ENCODE results near the gene CCSER2. TPM values are rescaled to one million over a fixed set of nuclear protein-coding genes. Genes with fewer than 3 reads are reported as not detected.
"Not testable (repeated sequence)": the region's sequence is repeated elsewhere in the genome, so short reads cannot be mapped to it uniquely, and the experiment has no call there.

Gene CCSER2
- total and polyA plus RNA-seq, 4 donors: 23.1 to 111 (median 59.4) TPM

DNA sequence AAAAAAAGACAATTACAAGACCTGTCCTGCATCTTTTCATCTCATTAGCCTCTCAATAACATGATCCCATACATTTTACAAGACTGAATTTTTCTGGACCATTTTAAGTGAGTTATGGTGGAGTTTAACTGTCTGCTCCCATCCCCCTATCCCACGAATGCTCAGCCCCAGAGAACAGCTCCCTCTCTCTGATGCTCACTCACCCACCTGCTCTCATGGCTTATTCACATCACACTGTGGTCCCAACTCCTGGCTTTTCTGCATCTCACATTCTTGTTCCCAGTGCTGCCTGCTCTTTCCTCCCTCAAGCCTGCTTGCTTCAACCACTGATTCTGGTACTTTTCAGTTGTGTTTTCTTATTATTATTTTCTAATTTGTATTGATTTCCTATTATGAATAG lies 20.4 kb upstream of the CCSER2 start:
- Histone ChIP-seq H3K4me1 (ENCODE audit: control insufficient read depth in 1 of 2, insufficient read depth in 2 of 2, low read length in 2 of 2) (no peaks in the 10 kb centered on the region), H3K4me3 (ENCODE audit: low read length in 2 of 2) (no peak overlapping the region), H3K9me3 (ENCODE audit: control insufficient read depth, low read length) (no peaks in the 10 kb centered on the region), H3K36me3 (ENCODE audit: control insufficient read depth in 1 of 2, insufficient read depth in 2 of 2, low read length in 1 of 2) (no peaks in the 10 kb centered on the region), H3K27ac (ENCODE audit: low read depth in 1 of 2, low read length in 2 of 2) (no peak overlapping the region), H3K27me3 (ENCODE audit: control insufficient read depth in 1 of 2, insufficient read depth in 2 of 2, low read length in 1 of 2) (no peaks in the 10 kb centered on the region)
- ATAC-seq (ENCODE audit: low FRiP score) (no peak), DNase-seq (no peak)
- intact Hi-C loops (cut with DNase I): no loop called here
- 54 to 58% methylated on average over 1 of the region's 1 CpG for WGBS, 2 donors

DNA sequence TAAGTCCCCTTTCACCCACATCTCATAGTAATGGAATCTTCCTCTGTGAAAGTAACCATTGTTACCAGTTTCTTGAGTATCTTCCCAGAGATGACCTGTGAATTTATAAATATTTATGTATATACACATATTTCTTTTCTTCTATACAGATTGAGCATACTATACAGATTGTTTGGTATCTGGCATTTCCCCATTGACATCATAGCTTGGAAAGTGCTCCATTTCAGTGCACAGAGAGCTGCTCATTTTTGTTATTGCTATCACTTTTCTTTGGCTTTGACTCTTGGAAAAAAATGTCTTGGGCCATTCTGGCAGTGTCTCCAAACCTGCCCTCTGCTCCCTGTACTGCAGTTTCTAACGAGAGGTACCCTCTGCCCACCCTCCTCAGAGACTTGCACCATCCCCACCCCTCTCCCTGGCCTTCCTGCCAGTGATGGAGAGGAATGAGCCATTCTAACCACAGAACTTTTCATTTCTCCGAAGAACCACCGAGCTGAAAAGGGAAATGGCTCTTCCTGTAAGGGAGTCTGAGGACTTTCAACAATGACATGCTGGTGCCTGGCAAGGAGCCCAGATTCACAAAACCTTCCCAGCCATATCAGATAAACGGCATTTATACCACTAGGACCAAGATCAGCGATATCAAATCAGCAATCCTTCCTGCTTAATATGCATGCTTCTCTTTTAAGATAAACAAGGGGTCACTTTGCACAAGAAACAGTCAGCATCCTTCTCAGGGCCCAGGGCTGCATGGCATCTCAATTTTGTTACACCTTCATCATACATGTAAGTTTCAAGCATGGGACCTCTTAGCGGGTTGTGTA lies 19.7 kb upstream of the CCSER2 start:
- intact Hi-C loops (cut with DNase I): no loop called here
- Histone ChIP-seq H3K4me1 (ENCODE audit: control insufficient read depth in 1 of 2, insufficient read depth in 2 of 2, low read length in 2 of 2) (no peaks in the 10 kb centered on the region), H3K36me3 (ENCODE audit: control insufficient read depth in 1 of 2, insufficient read depth in 2 of 2, low read length in 1 of 2) (no peaks in the 10 kb centered on the region), H3K27ac (ENCODE audit: low read depth in 1 of 2, low read length in 2 of 2) (no peak overlapping the region), H3K9me3 (ENCODE audit: control insufficient read depth, low read length) (no peaks in the 10 kb centered on the region), H3K27me3 (ENCODE audit: control insufficient read depth in 1 of 2, insufficient read depth in 2 of 2, low read length in 1 of 2) (no peaks in the 10 kb centered on the region), H3K4me3 (ENCODE audit: low read length in 2 of 2) (no peak overlapping the region)
- DNase-seq: peak in 1 of 2 donors; percentile 65
- 17 to 18% methylated on average over 6 of the region's 6 CpGs for WGBS, 2 donors
- no peak for ATAC-seq (ENCODE audit: low FRiP score)

DNA sequence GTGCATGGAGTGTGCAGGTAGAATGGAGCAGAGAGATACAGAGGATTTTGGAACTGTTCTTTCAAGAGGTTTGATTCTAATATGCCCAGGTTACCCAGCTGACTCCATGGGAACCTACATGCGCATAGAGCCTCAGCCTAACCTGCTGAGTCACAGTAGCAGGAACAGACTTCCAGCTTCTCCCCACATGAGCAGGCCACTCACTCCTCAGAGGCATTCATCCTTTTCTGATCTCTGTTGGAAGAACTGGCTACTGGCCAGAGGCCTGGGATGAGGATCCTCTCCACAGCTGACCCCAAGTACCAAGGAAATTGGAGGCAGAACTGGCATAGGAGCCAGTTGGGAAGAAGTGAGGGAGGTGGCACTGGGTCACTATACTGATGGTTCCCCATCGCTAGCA lies 17.9 kb upstream of the CCSER2 start:
- Histone ChIP-seq H3K27me3 (ENCODE audit: control insufficient read depth in 1 of 2, insufficient read depth in 2 of 2, low read length in 1 of 2) (no peaks in the 10 kb centered on the region), H3K9me3 (ENCODE audit: control insufficient read depth, low read length) (no peaks in the 10 kb centered on the region), H3K4me3 (ENCODE audit: low read length in 2 of 2) (no peak overlapping the region), H3K36me3 (ENCODE audit: control insufficient read depth in 1 of 2, insufficient read depth in 2 of 2, low read length in 1 of 2) (no peaks in the 10 kb centered on the region), H3K4me1 (ENCODE audit: control insufficient read depth in 1 of 2, insufficient read depth in 2 of 2, low read length in 2 of 2) (no peaks in the 10 kb centered on the region), H3K27ac (ENCODE audit: low read depth in 1 of 2, low read length in 2 of 2) (no peak overlapping the region)
- DNase-seq (no peak), ATAC-seq (ENCODE audit: low FRiP score) (no peak)
- intact Hi-C loops (cut with DNase I): no loop called here
- 97 to 100% methylated on average over 2 of the region's 2 CpGs for WGBS, 2 donors

DNA sequence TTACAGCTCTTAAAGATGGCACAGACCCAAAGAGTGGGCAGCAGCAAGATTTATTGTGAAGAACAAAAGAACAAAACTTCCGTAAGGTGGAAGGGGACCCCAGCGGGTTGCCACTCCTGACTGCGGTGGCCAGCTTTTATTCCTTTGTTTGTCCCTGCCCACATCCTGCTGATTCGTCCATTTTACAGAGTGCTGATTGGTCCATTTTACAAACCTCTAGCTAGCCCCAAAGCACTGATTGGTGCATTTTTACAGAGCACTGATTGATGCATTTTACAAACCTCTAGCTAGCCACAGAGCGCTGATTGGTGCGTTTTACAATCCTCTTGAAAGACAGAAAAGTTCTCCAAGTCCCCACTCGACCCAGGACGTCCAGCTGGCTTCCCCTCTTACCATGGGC lies 16.8 kb upstream of the CCSER2 start:
- no peak for ATAC-seq (ENCODE audit: low FRiP score)
- Histone ChIP-seq H3K27ac (ENCODE audit: low read depth in 1 of 2, low read length in 2 of 2) (no peak overlapping the region), H3K4me1 (ENCODE audit: control insufficient read depth in 1 of 2, insufficient read depth in 2 of 2, low read length in 2 of 2) (no peaks in the 10 kb centered on the region), H3K36me3 (ENCODE audit: control insufficient read depth in 1 of 2, insufficient read depth in 2 of 2, low read length in 1 of 2) (no peaks in the 10 kb centered on the region), H3K27me3 (ENCODE audit: control insufficient read depth in 1 of 2, insufficient read depth in 2 of 2, low read length in 1 of 2) (no peaks in the 10 kb centered on the region), H3K4me3 (ENCODE audit: low read length in 2 of 2) (no peak overlapping the region), H3K9me3 (ENCODE audit: control insufficient read depth, low read length) (no peaks in the 10 kb centered on the region)
- DNase-seq: no peak
- intact Hi-C loops (cut with DNase I): no loop called here
- 86 to 90% methylated on average over 8 of the region's 8 CpGs for WGBS, 2 donors

DNA sequence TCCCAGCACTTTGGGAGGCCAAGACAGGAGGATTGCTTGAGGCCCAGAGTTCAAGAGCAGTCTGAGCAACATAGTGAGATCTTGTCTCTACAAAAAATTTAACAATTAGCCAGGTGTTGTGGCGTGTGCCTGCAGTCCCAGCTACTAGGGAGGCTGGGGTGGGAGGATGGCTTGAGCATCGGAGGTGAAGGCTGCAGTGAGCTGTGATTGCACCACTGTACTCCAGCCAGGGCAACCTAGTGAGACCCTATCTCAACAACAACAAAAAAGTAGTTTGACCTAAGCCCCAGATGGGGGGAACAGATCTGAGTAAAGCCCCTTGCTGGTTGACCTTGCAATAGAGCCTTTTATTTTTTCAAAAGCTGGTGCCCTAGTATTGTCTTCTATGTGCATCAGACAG lies 15.6 kb upstream of the CCSER2 start:
- no peaks in the 10 kb centered on the region for H3K4me1 ChIP-seq (ENCODE audit: control insufficient read depth in 1 of 2, insufficient read depth in 2 of 2, low read length in 2 of 2)
- intact Hi-C loops (cut with DNase I): no loop called here
- H3K9me3 ChIP-seq (ENCODE audit: control insufficient read depth, low read length): no peaks in the 10 kb centered on the region
- no peaks in the 10 kb centered on the region for H3K27me3 ChIP-seq (ENCODE audit: control insufficient read depth in 1 of 2, insufficient read depth in 2 of 2, low read length in 1 of 2)
- 93% methylated on average over 2 of the region's 2 CpGs for WGBS, 2 donors
- H3K27ac ChIP-seq (ENCODE audit: low read depth in 1 of 2, low read length in 2 of 2): no peak overlapping the region
- H3K4me3 ChIP-seq (ENCODE audit: low read length in 2 of 2): no peak overlapping the region
- DNase-seq (no peak), ATAC-seq (ENCODE audit: low FRiP score) (no peak)
- H3K36me3 ChIP-seq (ENCODE audit: control insufficient read depth in 1 of 2, insufficient read depth in 2 of 2, low read length in 1 of 2): no peaks in the 10 kb centered on the region

DNA sequence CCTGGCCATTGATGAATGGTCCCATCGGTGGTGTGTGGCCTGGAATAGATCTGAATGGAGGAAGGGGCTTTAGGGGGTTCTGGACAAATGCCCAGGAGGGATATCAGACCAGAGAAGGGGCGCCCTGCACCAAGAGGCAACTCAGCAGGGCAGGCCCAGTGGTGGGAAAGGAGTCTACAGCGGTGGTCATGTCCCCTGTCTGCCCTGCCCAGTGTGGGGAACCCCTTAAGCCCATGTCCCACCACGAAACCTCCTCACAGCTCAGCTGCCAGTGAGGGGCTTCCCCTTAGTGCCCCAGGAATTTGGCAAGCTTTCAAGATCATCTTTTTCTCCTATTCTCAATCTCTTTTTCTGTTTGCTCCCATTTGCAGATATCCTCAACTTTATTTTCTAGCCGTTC lies 14.1 kb upstream of the CCSER2 start:
- Histone ChIP-seq H3K36me3 (ENCODE audit: control insufficient read depth in 1 of 2, insufficient read depth in 2 of 2, low read length in 1 of 2) (no peaks in the 10 kb centered on the region), H3K27ac (ENCODE audit: low read depth in 1 of 2, low read length in 2 of 2) (no peak overlapping the region), H3K9me3 (ENCODE audit: control insufficient read depth, low read length) (no peaks in the 10 kb centered on the region), H3K4me1 (ENCODE audit: control insufficient read depth in 1 of 2, insufficient read depth in 2 of 2, low read length in 2 of 2) (no peaks in the 10 kb centered on the region), H3K27me3 (ENCODE audit: control insufficient read depth in 1 of 2, insufficient read depth in 2 of 2, low read length in 1 of 2) (no peaks in the 10 kb centered on the region), H3K4me3 (ENCODE audit: low read length in 2 of 2) (no peak overlapping the region)
- no peak for DNase-seq
- intact Hi-C loops (cut with DNase I): no loop called here
- WGBS, 2 donors: 74 to 75% methylated on average over 5 of the region's 5 CpGs
- no peak for ATAC-seq (ENCODE audit: low FRiP score)

DNA sequence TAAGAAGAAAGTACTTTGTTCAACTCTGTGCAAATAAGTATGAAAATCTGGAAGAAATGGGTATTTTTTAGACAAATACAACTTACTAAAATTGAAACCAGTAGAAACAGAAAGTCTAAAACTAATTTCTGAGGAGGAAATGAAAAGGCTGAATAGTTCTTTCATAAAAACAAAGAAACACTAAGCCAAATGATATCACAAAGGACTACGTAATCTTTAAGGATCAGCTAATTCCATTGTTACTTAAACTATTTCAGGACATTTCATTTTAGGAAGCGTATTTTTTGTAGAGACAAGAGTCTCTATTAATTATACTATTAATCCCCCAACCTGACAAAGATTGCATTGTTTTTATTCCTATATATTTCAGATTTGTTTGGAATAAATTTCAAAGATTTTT lies 11.2 kb upstream of the CCSER2 start:
- ATAC-seq (ENCODE audit: low FRiP score) (no peak), DNase-seq (no peak)
- no peaks in the 10 kb centered on the region for H3K9me3 ChIP-seq (ENCODE audit: control insufficient read depth, low read length)
- no peaks in the 10 kb centered on the region for H3K4me1 ChIP-seq (ENCODE audit: control insufficient read depth in 1 of 2, insufficient read depth in 2 of 2, low read length in 2 of 2)
- H3K36me3 ChIP-seq (ENCODE audit: control insufficient read depth in 1 of 2, insufficient read depth in 2 of 2, low read length in 1 of 2): no peaks in the 10 kb centered on the region
- no peak overlapping the region for H3K27ac ChIP-seq (ENCODE audit: low read depth in 1 of 2, low read length in 2 of 2)
- intact Hi-C loops (cut with DNase I): no loop called here
- WGBS, 2 donors: 37 to 52% methylated on average over 2 of the region's 2 CpGs
- H3K4me3 ChIP-seq (ENCODE audit: low read length in 2 of 2): no peak overlapping the region
- H3K27me3 ChIP-seq (ENCODE audit: control insufficient read depth in 1 of 2, insufficient read depth in 2 of 2, low read length in 1 of 2): no peaks in the 10 kb centered on the region

DNA sequence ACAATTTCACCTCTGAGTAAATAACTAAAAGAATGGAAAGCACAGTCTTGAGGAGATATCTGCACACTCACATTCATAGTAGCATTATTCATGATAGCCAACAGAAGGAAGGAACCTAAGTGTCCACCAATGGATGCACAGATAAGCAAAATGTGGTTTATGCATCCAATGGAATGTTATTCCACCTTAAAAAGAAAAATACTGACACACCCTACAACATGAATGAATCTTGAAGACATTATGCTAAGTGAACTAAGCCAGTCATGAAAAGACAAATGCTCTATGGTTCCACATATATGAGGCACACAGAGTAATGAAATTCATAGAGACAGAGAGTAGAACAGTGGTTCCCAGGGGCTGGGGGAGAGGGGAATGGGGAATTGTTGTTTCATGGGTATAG lies 6.5 kb upstream of the CCSER2 start:
- Histone ChIP-seq H3K4me3 (ENCODE audit: low read length in 2 of 2) (no peak overlapping the region), H3K9me3 (ENCODE audit: control insufficient read depth, low read length) (no peaks in the 10 kb centered on the region), H3K27me3 (ENCODE audit: control insufficient read depth in 1 of 2, insufficient read depth in 2 of 2, low read length in 1 of 2) (no peaks in the 10 kb centered on the region), H3K36me3 (ENCODE audit: control insufficient read depth in 1 of 2, insufficient read depth in 2 of 2, low read length in 1 of 2) (peaks cover 0 to 2% of the 10 kb centered on the region in 2 donors), H3K4me1 (ENCODE audit: control insufficient read depth in 1 of 2, insufficient read depth in 2 of 2, low read length in 2 of 2) (no peaks in the 10 kb centered on the region), H3K27ac (ENCODE audit: low read depth in 1 of 2, low read length in 2 of 2) (no peak overlapping the region)
- ATAC-seq (ENCODE audit: low FRiP score): no peak
- DNase-seq: no peak
- intact Hi-C loops (cut with DNase I): loop anchor here in 1 of 2 donors (10.0 kb wide), 1 partner anchor 177 kb away; no protein-coding TSS in a partner anchor

DNA sequence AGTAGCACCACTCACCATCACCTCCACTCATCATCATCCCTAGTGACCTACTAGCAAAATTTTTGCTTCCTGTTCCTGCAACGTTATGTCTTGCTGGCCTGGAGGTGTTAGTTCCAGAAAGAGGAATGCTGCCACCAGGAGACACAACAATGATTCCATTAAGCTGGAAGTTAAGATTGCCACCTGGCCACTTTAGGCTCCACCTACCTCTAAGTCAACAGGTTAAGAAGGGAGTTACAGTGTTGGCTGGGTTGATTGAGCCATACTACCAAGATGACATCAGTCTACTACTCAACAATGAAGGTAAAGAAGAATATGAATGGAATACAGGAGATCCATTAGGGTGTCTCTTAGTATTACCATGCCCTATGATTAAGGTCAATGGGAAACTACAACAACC lies 4.8 kb upstream of the CCSER2 start:
- WGBS, 2 donors: 54 to 63% methylated on average over 1 of the region's 1 CpG
- H3K9me3 ChIP-seq (ENCODE audit: control insufficient read depth, low read length); DNase-seq; H3K36me3 ChIP-seq (ENCODE audit: control insufficient read depth in 1 of 2, insufficient read depth in 2 of 2, low read length in 1 of 2); H3K27ac ChIP-seq (ENCODE audit: low read depth in 1 of 2, low read length in 2 of 2); H3K4me1 ChIP-seq (ENCODE audit: control insufficient read depth in 1 of 2, insufficient read depth in 2 of 2, low read length in 2 of 2); ATAC-seq (ENCODE audit: low FRiP score); H3K27me3 ChIP-seq (ENCODE audit: control insufficient read depth in 1 of 2, insufficient read depth in 2 of 2, low read length in 1 of 2); H3K4me3 ChIP-seq (ENCODE audit: low read length in 2 of 2): not testable (repeated sequence)
- intact Hi-C loops (cut with DNase I): loop anchor here in 1 of 2 donors (10.0 kb wide), 1 partner anchor 179 kb away; no protein-coding TSS in a partner anchor

Measured in aorta (tissue), 5 donors.